Body of pancreas (tissue), 4 donors: ENCODE data around the gene PCYT2.

Experiments
- CTCF ChIP-seq, 7 experiments: fragments of 450-650 bp in 4 of 7; fragments of 200-600 bp in 3 of 7; sonication (generic) in 3 of 7; IDR thresholded peaks; one replicate each; pipeline ENCODE4 v1.5.1; 2016 to 2019; ENCODE audit warnings: antibody characterized with exemption in 7 of 7
- POLR2A ChIP-seq, 3 donors: fragments of 450-650 bp; IDR thresholded peaks; one replicate each; pipeline ENCODE4 v1.6.1; 2016; ENCODE audit warnings: antibody characterized with exemption in 3 of 3, mild to moderate bottlenecking in 2 of 3

- TF ChIP-seq CTCF (IDR thresholded peaks at IDR 0.05) (no peak), POLR2A (IDR thresholded peaks at IDR 0.05) (no peak)
Observed at GRCh38 chr17:81924557-81925532, 13.6 kb upstream of the PCYT2 start.
